Neural progenitor cell (in vitro differentiated cells): ENCODE data around the gene SNAI1.

Experiments
- EZH2 ChIP-seq: fragments of 200-600 bp; sonication (generic); IDR thresholded peaks from 2 replicates; pipeline ENCODE4 v1.6.1; 2017; ENCODE audit warnings: antibody characterized with exemption, mild to moderate bottlenecking, moderate library complexity
- TF ChIP-seq, protein P1 (sequence below): fragments of 200-600 bp; sonication (generic); IDR thresholded peaks from 2 replicates; pipeline ENCODE4 v1.5.1; 2017; ENCODE audit warnings: antibody characterized with exemption, mild to moderate bottlenecking

- no peak for TF ChIP-seq EZH2
- TF ChIP-seq, protein P1, sequence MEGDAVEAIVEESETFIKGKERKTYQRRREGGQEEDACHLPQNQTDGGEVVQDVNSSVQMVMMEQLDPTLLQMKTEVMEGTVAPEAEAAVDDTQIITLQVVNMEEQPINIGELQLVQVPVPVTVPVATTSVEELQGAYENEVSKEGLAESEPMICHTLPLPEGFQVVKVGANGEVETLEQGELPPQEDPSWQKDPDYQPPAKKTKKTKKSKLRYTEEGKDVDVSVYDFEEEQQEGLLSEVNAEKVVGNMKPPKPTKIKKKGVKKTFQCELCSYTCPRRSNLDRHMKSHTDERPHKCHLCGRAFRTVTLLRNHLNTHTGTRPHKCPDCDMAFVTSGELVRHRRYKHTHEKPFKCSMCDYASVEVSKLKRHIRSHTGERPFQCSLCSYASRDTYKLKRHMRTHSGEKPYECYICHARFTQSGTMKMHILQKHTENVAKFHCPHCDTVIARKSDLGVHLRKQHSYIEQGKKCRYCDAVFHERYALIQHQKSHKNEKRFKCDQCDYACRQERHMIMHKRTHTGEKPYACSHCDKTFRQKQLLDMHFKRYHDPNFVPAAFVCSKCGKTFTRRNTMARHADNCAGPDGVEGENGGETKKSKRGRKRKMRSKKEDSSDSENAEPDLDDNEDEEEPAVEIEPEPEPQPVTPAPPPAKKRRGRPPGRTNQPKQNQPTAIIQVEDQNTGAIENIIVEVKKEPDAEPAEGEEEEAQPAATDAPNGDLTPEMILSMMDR = no peak
Observed at GRCh38 chr20:49986049-49986448, 3.3 kb downstream of the SNAI1 start.
